ENCODE measurements around the gene ITGA3. TPM values are rescaled to one million over a fixed set of nuclear protein-coding genes. Genes with fewer than 3 reads are reported as not detected.

The ITGA3 gene
- total and polyA plus RNA-seq, 10 donors: 5.5 to 52.3 (median 32.8) TPM

GRCh38 chr17:50091918-50092285 lies 36.0 kb downstream of the ITGA3 start:
- no peaks in the 10 kb centered on the region for H3K9me3 ChIP-seq
- intact Hi-C loops (cut with DNase I; ENCODE audit: low total_unique reads): no loop called here
- H3K4me1 ChIP-seq: peaks cover 10 to 31% (median 26%) of the 10 kb centered on the region in 6 donors
- DNase-seq: no peak
- H3K27me3 ChIP-seq (replicated peaks in 1 of 7): no peaks in the 10 kb centered on the region
- H3K27ac ChIP-seq: no peak overlapping the region
- H3K4me3 ChIP-seq: no peak overlapping the region
- 60 to 83% (median 78%) methylated on average over 2 of the region's 2 CpGs for WGBS, 5 donors
- TF ChIP-seq POLR2A (IDR thresholded peaks at IDR 0.05): no peak
- TF ChIP-seq POLR2AphosphoS5 (IDR thresholded peaks at IDR 0.05): no peak
- TF ChIP-seq, protein P1, sequence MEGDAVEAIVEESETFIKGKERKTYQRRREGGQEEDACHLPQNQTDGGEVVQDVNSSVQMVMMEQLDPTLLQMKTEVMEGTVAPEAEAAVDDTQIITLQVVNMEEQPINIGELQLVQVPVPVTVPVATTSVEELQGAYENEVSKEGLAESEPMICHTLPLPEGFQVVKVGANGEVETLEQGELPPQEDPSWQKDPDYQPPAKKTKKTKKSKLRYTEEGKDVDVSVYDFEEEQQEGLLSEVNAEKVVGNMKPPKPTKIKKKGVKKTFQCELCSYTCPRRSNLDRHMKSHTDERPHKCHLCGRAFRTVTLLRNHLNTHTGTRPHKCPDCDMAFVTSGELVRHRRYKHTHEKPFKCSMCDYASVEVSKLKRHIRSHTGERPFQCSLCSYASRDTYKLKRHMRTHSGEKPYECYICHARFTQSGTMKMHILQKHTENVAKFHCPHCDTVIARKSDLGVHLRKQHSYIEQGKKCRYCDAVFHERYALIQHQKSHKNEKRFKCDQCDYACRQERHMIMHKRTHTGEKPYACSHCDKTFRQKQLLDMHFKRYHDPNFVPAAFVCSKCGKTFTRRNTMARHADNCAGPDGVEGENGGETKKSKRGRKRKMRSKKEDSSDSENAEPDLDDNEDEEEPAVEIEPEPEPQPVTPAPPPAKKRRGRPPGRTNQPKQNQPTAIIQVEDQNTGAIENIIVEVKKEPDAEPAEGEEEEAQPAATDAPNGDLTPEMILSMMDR (IDR thresholded peaks at IDR 0.05 in 8 of 11, conservative IDR thresholded peaks at IDR 0.05 in 3 of 11): no peak
- H3K36me3 ChIP-seq: peaks cover 0 to 29% (median 12%) of the 10 kb centered on the region in 6 donors

DNA sequence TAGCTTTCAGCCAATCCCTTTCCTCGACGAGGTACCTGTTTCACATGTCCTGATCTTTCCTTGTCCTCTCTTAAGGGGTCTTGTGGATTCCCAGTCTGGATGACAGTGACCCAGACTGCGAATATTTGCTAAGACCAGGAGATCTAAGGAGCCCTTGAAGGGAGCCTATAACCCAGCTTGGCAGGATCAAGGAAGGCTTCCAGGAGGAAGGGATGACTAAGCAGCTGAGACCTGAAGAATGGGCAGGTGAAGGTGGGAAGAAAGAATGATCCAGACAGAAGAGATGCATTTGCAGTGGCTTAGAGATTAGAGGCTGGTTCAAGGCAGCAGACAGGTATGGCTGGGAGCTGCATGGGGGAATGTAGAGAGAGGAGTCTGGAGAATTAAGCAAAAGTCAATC lies 37.3 kb downstream of the ITGA3 start:
- no peak for DNase-seq
- Histone ChIP-seq H3K9me3 (no peaks in the 10 kb centered on the region), H3K27me3 (replicated peaks in 1 of 7) (no peaks in the 10 kb centered on the region), H3K36me3 (peaks cover 0 to 36% (median 16%) of the 10 kb centered on the region in 6 donors), H3K27ac (no peak overlapping the region), H3K4me1 (peaks cover 14 to 39% (median 25%) of the 10 kb centered on the region in 6 donors), H3K4me3 (no peak overlapping the region)
- TF ChIP-seq POLR2AphosphoS5 (IDR thresholded peaks at IDR 0.05) (no peak), POLR2A (IDR thresholded peaks at IDR 0.05) (no peak)
- TF ChIP-seq, protein P1 (IDR thresholded peaks at IDR 0.05 in 8 of 11, conservative IDR thresholded peaks at IDR 0.05 in 3 of 11): no peak
- WGBS, 5 donors: 86 to 95% (median 91%) methylated on average over 3 of the region's 3 CpGs
- intact Hi-C loops (cut with DNase I; ENCODE audit: low total_unique reads): no loop called here

- Histone ChIP-seq H3K36me3 (peaks cover 0 to 36% (median 18%) of the 10 kb centered on the region in 6 donors), H3K4me1 (peaks cover 14 to 39% (median 26%) of the 10 kb centered on the region in 6 donors), H3K9me3 (no peaks in the 10 kb centered on the region), H3K4me3 (no peak overlapping the region), H3K27ac (peak overlapping the region in 6 of 8 donors; percentile 79 to 90 (median 85)), H3K27me3 (replicated peaks in 1 of 7) (no peaks in the 10 kb centered on the region)
- TF ChIP-seq, protein P1 (IDR thresholded peaks at IDR 0.05 in 8 of 11, conservative IDR thresholded peaks at IDR 0.05 in 3 of 11): no peak
- TF ChIP-seq POLR2A (IDR thresholded peaks at IDR 0.05): no peak
- TF ChIP-seq POLR2AphosphoS5 (IDR thresholded peaks at IDR 0.05): no peak
- intact Hi-C loops (cut with DNase I; ENCODE audit: low total_unique reads): no loop called here
- DNase-seq: no peak
- 26 to 57% (median 49%) methylated on average over 3 of the region's 3 CpGs for WGBS, 5 donors
Measured at GRCh38 chr17:50093807-50094206, 37.9 kb downstream of the ITGA3 start.

DNA sequence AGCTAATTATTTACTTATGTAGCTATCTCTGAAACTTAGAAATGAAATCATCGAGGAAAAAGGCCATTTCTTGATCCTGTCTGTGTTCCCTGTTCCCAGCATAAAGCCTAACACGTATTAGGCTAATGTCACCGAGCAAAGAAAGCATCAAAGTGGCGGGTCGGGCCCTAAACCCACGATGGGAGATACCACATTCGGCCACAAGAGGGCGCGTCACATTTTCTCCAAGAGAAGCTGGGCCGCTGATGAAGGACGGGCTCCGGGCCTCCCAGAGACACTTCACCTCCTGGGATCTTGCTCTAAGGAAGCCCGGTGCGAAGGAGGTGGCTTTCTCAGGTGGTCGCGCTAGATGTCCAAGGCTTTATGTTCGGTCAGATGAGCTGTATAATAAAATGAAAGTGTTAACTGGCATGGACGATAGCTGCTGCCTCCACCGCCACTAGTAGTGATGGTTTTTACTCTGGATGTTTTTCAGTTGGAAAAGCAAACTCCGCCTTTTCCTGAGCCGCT lies 38.4 kb downstream of the ITGA3 start:
- Histone ChIP-seq H3K4me1 (peaks cover 14 to 44% (median 26%) of the 10 kb centered on the region in 6 donors), H3K9me3 (no peaks in the 10 kb centered on the region), H3K27me3 (replicated peaks in 1 of 7) (no peaks in the 10 kb centered on the region), H3K4me3 (peak overlapping the region; percentile 78 to 98 (median 89)), H3K27ac (peak overlapping the region; percentile 73 to 90 (median 82)), H3K36me3 (peaks cover 0 to 36% (median 16%) of the 10 kb centered on the region in 6 donors)
- 0 to 1% (median 0%) methylated on average over 19 to 21 of the region's 21 CpGs for WGBS, 5 donors
- intact Hi-C loops (cut with DNase I; ENCODE audit: low total_unique reads): no loop called here
- DNase-seq: peak; percentile 96
- TF ChIP-seq POLR2A (IDR thresholded peaks at IDR 0.05): no peak
- peak in 2 of 3 donors; percentile 43 to 51 for TF ChIP-seq POLR2AphosphoS5 (IDR thresholded peaks at IDR 0.05)
- TF ChIP-seq, protein P1 (IDR thresholded peaks at IDR 0.05 in 8 of 11, conservative IDR thresholded peaks at IDR 0.05 in 3 of 11): peak; percentile 81 to 98 (median 96)

All from spleen (tissue), 11 donors.